DND-41 (cell line): ENCODE measurements around the gene TMEM132D.

ENCODE experiments used
- ATAC-seq: fragments of 200-7000 bp; cut with Tn5 transposase; 3 replicates; pipeline ENCODE4 v1.9.1; 2021; ENCODE audit warnings: low read depth; ENCODE audit not compliant: insufficient read depth
- DNase-seq: peaks from one replicate; pipeline ENCODE4 v3.0.0-alpha.2; 2020
- H2AFZ ChIP-seq: 2 replicates; pipeline ENCODE4 v1.6.0; 2012; ENCODE audit warnings: low read depth, low read length
- H3K27ac ChIP-seq: 2 replicates; pipeline ENCODE4 v1.5.1; 2012; ENCODE audit warnings: low read length, inconsistent platforms
- H3K27me3 ChIP-seq: fragments of 200-600 bp; sonication (generic); 2 replicates; pipeline ENCODE4 v1.6.0; 2012; ENCODE audit warnings: low read length, mild to moderate bottlenecking, inconsistent platforms; ENCODE audit not compliant: insufficient read depth, poor library complexity
- H3K36me3 ChIP-seq: 2 replicates; pipeline ENCODE4 v1.5.1; 2012; ENCODE audit warnings: low read length, inconsistent platforms; ENCODE audit not compliant: insufficient read depth
- H3K4me1 ChIP-seq: 2 replicates; pipeline ENCODE4 v1.5.1; 2012; ENCODE audit warnings: mild to moderate bottlenecking, low read length; ENCODE audit not compliant: insufficient read depth
- H3K4me2 ChIP-seq: 2 replicates; pipeline ENCODE4 v1.6.0; 2012; ENCODE audit warnings: mild to moderate bottlenecking, moderate library complexity, low read length, inconsistent platforms; ENCODE audit not compliant: insufficient read depth
- H3K4me3 ChIP-seq, 2 experiments: fragments of 200-600 bp in 1 of 2; shearing (Covaris generic) in 1 of 2; 2 replicates each; pipeline ENCODE4 v1.5.1; 2012 to 2016; ENCODE audit warnings: inconsistent platforms in 2 of 2, low read length in 2 of 2, mild to moderate bottlenecking in 2 of 2, low read depth in 1 of 2, moderate library complexity in 1 of 2
- H3K79me2 ChIP-seq: 2 replicates; pipeline ENCODE4 v1.6.0; 2012; ENCODE audit warnings: low read length, inconsistent platforms; ENCODE audit not compliant: insufficient read depth
- H3K9ac ChIP-seq: 2 replicates; pipeline ENCODE4 v1.6.0; 2012; ENCODE audit warnings: low read depth, mild to moderate bottlenecking, inconsistent platforms, low read length, moderate library complexity
- H3K9me3 ChIP-seq: 2 replicates; pipeline ENCODE4 v1.5.1; 2012; ENCODE audit warnings: low read length, moderate library complexity, mild to moderate bottlenecking, inconsistent platforms; ENCODE audit not compliant: insufficient read depth, severe bottlenecking
- H4K20me1 ChIP-seq: 2 replicates; pipeline ENCODE4 v1.6.0; 2012; ENCODE audit warnings: low read length; ENCODE audit not compliant: insufficient read depth
- EZH2 ChIP-seq: IDR thresholded peaks from 3 replicates; pipeline ENCODE4 v1.6.1; 2012; ENCODE audit warnings: borderline replicate concordance, low read depth, mild to moderate bottlenecking, moderate library complexity, low read length, inconsistent platforms; ENCODE audit not compliant: severe bottlenecking
- TF ChIP-seq, protein P1 (sequence below): IDR thresholded peaks from 2 replicates; pipeline ENCODE4 v1.5.1; 2012; ENCODE audit warnings: borderline replicate concordance, low read length, moderate library complexity, mild to moderate bottlenecking; ENCODE audit not compliant: poor library complexity, severe bottlenecking; ENCODE audit errors: extremely low read depth

The TMEM132D gene

DNA sequence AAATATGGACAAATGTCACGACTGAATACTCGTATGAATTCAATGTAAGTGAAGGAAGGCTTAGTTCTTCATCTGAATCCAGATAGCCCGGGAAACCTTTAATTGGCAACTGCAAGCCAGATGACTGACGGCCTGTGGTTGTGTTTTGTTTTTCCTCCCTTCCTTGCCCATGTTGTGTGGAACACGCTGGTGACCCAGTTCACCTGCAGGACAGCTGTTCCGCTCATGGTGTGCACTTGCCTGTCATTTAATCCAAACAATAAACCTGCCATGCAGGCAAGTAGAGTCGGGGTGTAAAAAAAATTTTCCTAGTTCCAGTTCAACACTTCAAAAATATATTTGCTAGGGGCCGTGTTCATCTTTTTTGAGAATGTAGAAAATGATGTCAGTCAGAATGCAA, 88.0 kb downstream of the TMEM132D start:
- H4K20me1 ChIP-seq = no peaks in the 10 kb centered on the region
- H3K27ac ChIP-seq = no peak overlapping the region
- no peaks in the 10 kb centered on the region for H3K36me3 ChIP-seq
- H3K4me3 ChIP-seq = no peak overlapping the region
- no peak for DNase-seq
- no peak overlapping the region for H3K9ac ChIP-seq
- no peak overlapping the region for H2AFZ ChIP-seq
- no peak for ATAC-seq
- no peaks in the 10 kb centered on the region for H3K27me3 ChIP-seq
- H3K9me3 ChIP-seq = no peaks in the 10 kb centered on the region
- H3K4me1 ChIP-seq = no peaks in the 10 kb centered on the region
- H3K79me2 ChIP-seq = no peaks in the 10 kb centered on the region
- H3K4me2 ChIP-seq = no peak overlapping the region
- TF ChIP-seq EZH2 = no peak
- TF ChIP-seq, protein P1, sequence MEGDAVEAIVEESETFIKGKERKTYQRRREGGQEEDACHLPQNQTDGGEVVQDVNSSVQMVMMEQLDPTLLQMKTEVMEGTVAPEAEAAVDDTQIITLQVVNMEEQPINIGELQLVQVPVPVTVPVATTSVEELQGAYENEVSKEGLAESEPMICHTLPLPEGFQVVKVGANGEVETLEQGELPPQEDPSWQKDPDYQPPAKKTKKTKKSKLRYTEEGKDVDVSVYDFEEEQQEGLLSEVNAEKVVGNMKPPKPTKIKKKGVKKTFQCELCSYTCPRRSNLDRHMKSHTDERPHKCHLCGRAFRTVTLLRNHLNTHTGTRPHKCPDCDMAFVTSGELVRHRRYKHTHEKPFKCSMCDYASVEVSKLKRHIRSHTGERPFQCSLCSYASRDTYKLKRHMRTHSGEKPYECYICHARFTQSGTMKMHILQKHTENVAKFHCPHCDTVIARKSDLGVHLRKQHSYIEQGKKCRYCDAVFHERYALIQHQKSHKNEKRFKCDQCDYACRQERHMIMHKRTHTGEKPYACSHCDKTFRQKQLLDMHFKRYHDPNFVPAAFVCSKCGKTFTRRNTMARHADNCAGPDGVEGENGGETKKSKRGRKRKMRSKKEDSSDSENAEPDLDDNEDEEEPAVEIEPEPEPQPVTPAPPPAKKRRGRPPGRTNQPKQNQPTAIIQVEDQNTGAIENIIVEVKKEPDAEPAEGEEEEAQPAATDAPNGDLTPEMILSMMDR = no peak

DNA sequence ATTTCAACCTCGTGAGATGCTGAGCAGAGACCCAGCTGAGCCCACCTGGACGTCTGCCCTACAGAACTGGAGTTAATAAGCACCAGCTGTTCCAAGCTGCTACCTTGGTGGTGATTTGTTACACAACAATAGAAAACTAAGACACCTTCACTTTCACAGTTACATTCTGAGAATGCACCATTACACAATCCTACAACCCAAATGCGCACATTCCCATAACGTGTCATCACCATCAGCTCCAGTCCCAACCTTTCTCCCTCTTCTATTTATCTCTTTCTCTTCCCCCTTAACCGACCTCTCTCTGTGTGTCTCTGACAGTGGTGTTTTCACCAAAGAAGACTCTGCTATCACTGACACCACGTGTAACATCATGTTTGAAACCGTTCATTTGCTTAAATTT, 91.9 kb downstream of the TMEM132D start:
- no peaks in the 10 kb centered on the region for H3K36me3 ChIP-seq
- TF ChIP-seq EZH2 = no peak
- TF ChIP-seq, protein P1 = no peak
- H4K20me1 ChIP-seq = no peaks in the 10 kb centered on the region
- H3K4me2 ChIP-seq = no peak overlapping the region
- H3K9me3 ChIP-seq = no peaks in the 10 kb centered on the region
- H2AFZ ChIP-seq = no peak overlapping the region
- no peak for DNase-seq
- no peaks in the 10 kb centered on the region for H3K4me1 ChIP-seq
- no peak overlapping the region for H3K4me3 ChIP-seq
- no peak overlapping the region for H3K27ac ChIP-seq
- H3K27me3 ChIP-seq = no peaks in the 10 kb centered on the region
- no peaks in the 10 kb centered on the region for H3K79me2 ChIP-seq
- H3K9ac ChIP-seq = no peak overlapping the region
- ATAC-seq = no peak

DNA sequence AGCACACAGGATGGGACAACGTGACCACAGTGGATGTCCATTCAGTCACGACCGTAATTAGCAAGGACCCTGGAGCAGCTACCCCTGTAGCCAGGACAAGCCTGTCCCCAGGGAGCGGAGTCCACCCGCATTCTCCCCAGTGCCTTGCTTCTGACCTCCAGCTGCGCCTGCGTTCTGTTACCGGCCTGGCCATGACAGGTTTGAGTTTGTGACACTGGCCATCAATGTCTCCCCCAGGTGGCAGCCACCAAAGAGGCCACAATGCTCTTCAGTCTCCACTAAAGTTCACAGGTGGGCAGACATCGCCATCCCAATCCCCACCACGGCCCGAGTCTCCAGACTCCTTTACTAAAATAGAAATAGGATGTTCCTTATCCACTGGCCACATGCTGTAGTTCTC, 96.7 kb downstream of the TMEM132D start:
- no peak overlapping the region for H2AFZ ChIP-seq
- TF ChIP-seq EZH2 = no peak
- TF ChIP-seq, protein P1 = no peak
- no peaks in the 10 kb centered on the region for H3K36me3 ChIP-seq
- no peak overlapping the region for H3K27ac ChIP-seq
- no peaks in the 10 kb centered on the region for H4K20me1 ChIP-seq
- H3K4me3 ChIP-seq = no peak overlapping the region
- H3K4me2 ChIP-seq = no peak overlapping the region
- no peak overlapping the region for H3K9ac ChIP-seq
- H3K27me3 ChIP-seq = no peaks in the 10 kb centered on the region
- H3K79me2 ChIP-seq = no peaks in the 10 kb centered on the region
- H3K9me3 ChIP-seq = no peaks in the 10 kb centered on the region
- DNase-seq = no peak
- no peaks in the 10 kb centered on the region for H3K4me1 ChIP-seq
- ATAC-seq = no peak

DNA sequence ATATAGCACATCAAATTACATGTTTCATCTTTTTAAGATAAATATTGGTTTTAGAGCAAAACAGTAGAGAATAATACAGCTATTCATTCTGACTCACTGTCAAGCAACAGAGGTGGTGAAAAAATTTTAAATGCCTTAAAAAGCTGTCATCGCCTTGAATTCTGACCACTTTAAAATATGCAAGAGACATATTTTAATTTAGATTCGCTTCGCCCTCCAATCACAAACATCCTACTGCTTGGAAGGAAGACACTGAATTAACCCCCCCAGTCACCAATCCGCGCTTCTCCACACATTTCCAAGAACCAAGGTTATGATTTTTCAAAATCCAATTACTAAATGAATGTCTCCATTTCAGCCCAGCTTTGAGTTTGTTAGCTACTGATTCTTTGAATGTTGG, 112.4 kb downstream of the TMEM132D start:
- Histone ChIP-seq H4K20me1 (no peaks in the 10 kb centered on the region), H3K4me1 (no peaks in the 10 kb centered on the region), H3K4me2 (no peak overlapping the region), H3K9me3 (no peaks in the 10 kb centered on the region), H3K36me3 (no peaks in the 10 kb centered on the region), H3K27ac (no peak overlapping the region), H3K79me2 (no peaks in the 10 kb centered on the region), H2AFZ (no peak overlapping the region), H3K27me3 (no peaks in the 10 kb centered on the region), H3K4me3 (no peak overlapping the region), H3K9ac (no peak overlapping the region)
- TF ChIP-seq, protein P1 = no peak
- no peak for TF ChIP-seq EZH2
- ATAC-seq = no peak
- DNase-seq = no peak
